DMS79 (cell line): ENCODE data around the gene PACS2.
"Not testable (repeated sequence)": the region's sequence is repeated elsewhere in the genome, so short reads cannot be mapped to it uniquely, and the experiment has no call there.

Experiments
- DNase-seq: peaks from one replicate; lab custom pipeline; 2025; lab: John Stamatoyannopoulos, UW

Gene PACS2

DNA sequence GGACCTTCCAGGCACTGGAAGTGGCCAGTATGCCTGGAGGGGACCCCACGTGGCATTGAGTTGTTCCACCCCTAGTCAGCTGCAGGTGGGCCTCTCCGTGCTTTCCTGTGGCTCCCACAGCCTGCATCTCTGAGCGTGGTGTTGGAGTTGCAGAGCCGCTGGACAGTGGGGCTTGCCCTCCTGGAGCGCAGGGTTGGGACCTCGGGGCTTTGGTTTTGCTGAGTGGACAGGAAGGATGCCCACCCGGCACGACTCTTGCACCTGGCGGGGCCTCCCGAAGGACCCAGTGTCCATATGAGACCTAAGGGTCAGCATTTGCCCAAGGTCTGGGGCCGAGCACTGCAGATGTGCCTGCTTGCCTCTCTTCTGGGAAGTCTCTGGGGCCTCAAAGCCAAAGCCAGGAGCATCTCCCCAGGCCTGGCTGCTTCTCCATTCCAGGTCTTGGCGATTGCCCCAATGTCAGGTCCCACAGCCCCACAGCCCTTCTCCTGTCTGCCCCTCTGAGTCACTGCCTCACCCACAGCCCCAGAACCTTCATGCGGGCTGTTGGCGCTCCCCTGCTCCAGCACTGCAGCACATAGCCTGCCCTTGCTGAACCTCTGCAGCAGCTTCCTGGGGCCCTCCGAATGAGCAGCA is 1.5 kb downstream of the PACS2 start:
- no peak for DNase-seq

DNA sequence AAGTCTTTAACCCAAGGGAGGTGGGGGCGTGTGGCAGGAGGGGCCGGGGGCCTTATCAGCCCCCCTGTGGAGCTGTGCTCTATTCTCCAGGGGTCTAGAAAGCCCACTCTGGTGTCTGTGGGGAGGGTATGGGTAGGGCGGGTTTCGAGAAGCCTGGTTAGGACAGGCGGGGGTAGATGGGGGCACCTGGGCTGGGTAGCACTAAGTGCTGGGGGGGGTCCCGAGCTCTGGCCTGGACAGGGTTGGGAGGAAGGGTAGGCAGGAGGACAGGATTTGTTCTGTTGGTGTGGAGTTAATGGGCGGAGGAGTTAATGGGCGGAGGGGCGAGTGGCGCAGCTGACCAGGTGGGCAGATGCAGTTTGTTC is 2.0 kb downstream of the PACS2 start:
- no peak for DNase-seq

DNA sequence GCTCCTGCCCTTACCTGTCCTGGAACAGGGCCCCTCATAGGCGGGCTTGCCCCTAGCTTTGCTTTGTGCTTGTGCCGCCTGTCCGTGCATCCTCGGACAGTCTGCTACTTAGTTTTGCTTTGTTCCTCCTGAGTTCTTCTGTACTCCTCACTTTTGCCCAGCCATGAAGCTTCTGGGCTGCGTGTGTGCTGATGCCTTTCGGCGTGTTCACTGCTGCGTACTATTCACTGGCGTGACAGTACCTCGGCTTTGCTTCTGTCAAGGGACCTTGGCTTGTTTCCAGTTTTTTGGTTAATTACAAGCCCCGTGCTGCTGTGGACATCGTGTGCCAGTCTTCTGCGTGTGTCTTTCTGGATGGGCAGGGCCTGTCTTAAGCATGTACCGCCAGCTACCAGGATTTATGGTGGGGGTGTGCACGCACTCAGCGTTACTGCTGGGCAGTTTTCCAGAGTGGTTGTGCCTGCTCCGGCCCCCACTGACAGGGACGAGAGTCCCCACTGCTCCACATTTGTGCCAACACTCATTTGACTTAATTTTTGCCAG is 2.5 kb downstream of the PACS2 start:
- no peak for DNase-seq

GRCh38 chr14:105317546-105317945 is 3.0 kb downstream of the PACS2 start:
- DNase-seq: no peak

DNA sequence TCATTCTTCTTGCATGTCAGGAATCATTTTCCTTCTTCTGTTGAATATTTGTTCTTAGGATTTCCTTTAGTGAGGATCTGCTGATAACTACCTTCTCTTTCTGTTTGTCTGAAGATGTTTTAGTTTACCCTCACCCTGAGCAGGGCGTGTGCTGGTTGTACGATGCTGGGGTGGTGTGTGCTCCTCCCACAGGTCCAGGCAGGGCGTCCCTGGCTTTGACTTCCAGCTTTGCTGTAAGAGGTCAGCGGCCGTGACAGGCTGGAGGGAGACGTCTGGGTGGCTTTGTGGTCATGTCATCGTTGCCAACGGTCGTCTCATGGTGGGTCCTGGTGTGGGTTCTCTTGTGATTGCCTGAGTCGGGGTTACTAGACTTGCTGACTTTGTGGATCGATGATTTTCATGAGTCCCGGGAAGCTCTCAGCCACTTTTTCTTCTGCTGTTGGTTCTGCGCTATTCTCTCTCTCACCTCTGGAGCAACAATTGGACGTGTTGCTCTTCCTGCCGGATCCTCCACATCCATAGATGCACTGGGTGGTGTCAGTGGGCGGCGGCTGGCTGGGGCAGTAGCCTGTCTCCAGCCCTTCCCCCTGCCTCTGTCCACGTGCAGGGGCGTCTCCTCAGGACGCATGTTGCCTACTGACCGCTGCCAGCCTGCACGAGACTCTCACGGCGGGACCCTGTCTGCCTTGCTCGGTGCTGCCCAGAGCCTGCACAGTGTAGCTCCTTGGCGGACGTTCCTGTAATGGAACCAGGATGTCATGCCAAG is 8.4 kb downstream of the PACS2 start:
- DNase-seq: peak; percentile 74

GRCh38 chr14:105323663-105324062 is 9.1 kb downstream of the PACS2 start:
- peak; percentile 23 for DNase-seq

- DNase-seq: peak; percentile 52
Observed at GRCh38 chr14:105324080-105324778, 9.7 kb downstream of the PACS2 start.

DNA sequence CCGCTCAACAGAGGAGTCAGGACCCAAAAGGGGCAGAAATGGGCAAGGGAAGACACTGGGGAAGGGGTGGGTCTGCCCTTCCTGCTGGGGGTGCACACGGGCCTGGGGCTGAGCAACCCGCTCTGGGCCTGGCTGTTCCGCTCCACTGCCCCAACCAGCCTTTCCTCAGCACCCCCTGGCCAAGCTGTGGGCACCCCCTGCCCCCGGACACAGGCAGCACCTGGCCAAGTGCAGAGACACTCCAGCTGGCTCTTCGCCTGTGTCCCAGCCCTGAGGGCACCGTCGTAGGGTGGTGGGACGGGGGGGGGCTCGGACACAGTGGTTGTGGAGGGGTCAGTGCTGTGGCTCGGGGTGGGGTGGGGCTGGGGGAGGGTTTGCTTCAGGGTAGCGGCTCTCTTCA is 10.3 kb downstream of the PACS2 start:
- no peak for DNase-seq

DNA sequence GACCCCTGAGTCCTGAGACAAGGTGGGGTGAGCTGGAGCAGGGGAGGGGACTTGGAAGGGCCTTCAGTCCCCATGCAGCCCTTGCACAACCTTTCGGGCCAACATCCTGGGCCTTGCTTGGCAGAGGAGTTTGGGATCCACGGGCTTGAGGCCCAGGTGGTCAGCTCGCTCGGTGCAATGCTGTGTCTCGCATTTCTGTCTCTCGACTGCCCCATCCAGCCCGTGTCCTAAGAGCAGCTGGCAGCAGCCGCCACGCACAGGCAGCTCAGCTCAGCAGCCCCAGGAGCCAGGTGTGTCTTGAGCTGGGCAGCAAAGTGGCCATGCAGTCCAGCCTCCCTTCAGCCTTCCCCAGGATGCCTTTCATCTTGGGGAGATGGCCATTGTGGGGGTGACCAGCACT is 10.8 kb downstream of the PACS2 start:
- no peak for DNase-seq

- no peak for DNase-seq
Observed at GRCh38 chr14:105325716-105326567, 11.4 kb downstream of the PACS2 start.

GRCh38 chr14:105326568-105326867 is 12.0 kb downstream of the PACS2 start:
- DNase-seq: no peak

- no peak for DNase-seq
Observed at GRCh38 chr14:105326891-105327694, 12.5 kb downstream of the PACS2 start.

GRCh38 chr14:105327695-105328045 is 13.1 kb downstream of the PACS2 start:
- not testable (repeated sequence) for DNase-seq

GRCh38 chr14:105328070-105328677 is 13.6 kb downstream of the PACS2 start:
- no peak for DNase-seq

DNA sequence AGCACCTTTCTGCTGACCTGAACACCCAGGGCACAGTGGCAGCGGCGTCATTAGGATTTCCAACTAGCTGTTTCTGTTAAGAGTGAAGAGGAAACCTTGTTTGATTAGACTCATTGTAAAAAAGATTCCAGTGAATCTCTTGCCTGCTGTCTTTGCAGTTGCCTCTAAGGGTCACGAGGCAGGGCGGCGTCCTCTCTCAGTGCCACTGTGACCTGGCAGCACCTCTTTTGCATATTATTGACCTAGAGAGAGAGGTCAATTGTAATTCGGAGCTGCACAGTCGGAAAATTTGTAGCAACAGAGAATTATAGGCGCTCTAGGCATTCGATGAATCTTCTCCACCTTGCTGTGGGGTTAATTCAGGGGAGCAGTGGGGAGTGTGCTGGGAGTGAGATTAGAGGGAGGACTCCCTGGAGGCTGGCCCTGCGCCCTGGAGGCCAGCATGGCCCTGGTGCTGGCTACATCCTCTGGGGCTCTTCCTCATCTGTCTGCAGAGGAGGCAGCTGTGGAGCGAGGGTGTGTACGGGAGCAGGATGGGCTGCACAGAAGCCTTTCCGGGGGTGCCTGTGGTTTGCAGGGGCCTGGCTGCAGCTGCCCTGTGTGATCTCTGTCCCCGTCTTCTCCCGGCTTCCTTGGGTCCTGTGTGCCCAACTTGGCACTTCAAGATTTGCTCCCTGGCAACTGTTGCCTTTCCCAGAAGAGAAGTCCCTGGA is 14.3 kb downstream of the PACS2 start:
- DNase-seq: no peak

GRCh38 chr14:105329411-105330150 is 15.0 kb downstream of the PACS2 start:
- no peak for DNase-seq

GRCh38 chr14:105330491-105330895 is 15.9 kb downstream of the PACS2 start:
- DNase-seq: no peak

DNA sequence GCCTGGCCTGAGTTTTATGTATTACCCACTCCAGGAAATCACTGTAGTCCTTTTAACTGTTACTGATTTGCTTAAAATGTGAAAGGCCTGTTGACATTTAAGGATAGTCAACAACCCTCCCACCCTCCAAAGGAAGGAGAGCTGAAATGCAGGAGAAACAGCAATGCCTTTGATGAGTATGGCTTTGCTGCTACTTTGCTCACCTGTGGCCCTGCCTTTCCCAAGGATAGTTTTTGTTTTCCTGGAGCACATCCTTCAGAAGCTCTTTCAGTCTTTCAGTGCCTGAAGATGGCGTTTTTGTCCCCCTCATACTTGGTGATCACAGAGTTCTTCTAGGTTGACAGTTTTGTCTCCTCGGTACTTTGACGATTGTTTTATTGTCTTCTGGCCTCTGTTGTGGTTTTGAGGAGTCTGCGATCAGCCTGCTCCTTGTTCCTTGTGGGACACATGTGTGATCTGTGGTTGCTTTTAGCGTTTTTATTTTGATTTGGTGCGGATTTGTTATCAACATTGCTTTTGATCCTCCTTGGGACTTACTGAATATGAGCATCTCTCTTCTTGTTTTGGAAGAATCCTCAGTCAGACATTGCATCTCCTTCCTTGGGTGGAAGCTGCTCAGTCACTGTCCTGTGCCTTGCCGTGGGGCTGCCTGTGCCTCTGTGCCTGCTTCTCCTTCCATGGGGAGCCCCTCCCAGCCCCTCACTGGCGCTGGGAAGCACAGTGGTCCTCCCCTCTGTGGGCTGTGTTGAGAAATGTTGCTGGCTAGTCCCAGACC is 17.2 kb downstream of the PACS2 start:
- no peak for DNase-seq

DNA sequence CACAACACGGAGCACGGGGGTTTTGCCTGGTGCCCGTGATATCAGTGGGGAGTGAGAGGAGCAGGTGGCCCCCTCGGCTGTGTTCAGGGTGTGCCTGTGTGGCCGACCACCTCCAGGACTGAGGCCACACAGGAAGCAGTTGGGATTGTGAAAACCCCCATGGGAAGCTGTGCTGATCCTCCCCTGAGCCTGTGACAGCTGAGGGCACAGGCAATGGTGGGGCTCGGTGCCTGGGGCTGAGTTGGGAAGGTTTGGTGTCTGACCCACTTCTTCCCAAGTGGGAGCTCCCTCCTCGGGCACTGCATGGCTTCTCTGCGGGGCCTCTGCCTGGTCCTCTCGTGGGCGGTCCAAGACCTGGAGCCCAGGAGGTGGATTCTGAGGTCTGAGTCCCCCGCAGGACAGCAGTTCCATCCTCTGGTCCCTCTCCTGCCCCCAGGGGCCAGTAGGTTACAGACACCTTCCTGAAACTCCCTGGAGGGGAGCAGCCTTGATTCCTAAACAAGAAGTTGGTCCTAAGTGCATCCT is 17.9 kb downstream of the PACS2 start:
- no peak for DNase-seq
